ENCODE measurements around the gene TMX4. TPM values are rescaled to one million over a fixed set of nuclear protein-coding genes. Genes with fewer than 3 reads are reported as not detected.
"Not testable (repeated sequence)": the region's sequence is repeated elsewhere in the genome, so short reads cannot be mapped to it uniquely, and the experiment has no call there.

TMX4 gene
- polyA plus RNA-seq, 1 experiment, result 11.3 TPM

DNA sequence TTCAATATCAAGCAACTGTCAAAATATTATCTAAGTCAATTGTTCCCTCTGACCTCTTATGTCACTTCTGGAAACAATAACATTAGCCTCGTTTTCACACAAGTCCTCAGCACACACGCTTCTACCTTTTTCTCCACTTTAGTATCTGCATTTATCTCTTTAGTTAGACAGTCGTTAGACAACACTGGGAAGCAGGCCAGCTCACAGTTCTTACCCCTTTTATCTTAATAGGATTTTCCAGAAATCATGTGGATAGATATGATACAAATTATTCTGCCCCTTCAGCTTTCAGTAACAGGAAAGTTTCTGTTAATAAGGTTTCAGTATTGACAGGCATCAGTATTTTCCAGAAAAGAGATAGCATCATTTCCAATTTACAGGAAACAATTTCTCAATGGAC lies 53.4 kb downstream of the TMX4 start:
- TF ChIP-seq CTCF (IDR thresholded peaks at IDR 0.05; ENCODE audit: insufficient read depth, low read depth, low read length), result no peak
- no peak for DNase-seq (ENCODE audit: low read depth)
- CTCF ChIA-PET, result interaction anchor here (2.6 kb wide), 1 partner anchor 756 kb away, joined by 11 read pairs; no protein-coding TSS in a partner anchor
- Histone ChIP-seq H3K36me3 (ENCODE audit: control insufficient read depth, insufficient read depth, low read length) (no peaks in the 10 kb centered on the region), H3K4me3 (ENCODE audit: low read depth, low read length) (no peak overlapping the region), H3K27me3 (ENCODE audit: control insufficient read depth, insufficient read depth, low read length) (no peaks in the 10 kb centered on the region)
- POLR2A ChIA-PET, result no interaction called here

DNA sequence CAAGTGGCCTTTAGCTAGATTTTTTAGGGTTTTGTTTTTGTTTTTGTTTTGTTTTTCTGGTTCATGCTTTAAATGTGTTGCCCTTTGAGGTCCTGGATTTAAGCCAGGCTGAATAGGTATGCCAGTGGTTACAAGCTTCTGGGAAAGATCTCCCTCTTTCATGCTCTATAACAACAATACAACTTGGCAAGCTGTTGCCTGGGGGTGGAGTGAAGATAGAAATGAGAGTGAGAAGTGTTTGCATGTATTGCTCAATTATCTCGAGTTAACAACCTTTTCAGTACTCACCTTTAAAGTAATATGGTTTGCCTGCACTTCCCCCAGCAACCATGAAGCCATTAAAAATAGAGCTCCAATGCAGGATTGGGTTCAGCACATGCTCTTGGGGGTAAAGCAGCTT lies 60.1 kb downstream of the TMX4 start:
- DNase-seq (ENCODE audit: low read depth), result no peak
- no peak overlapping the region for H3K4me3 ChIP-seq (ENCODE audit: low read depth, low read length)
- ChIA-PET POLR2A (no interaction called here), CTCF (interaction anchor here (0.9 to 2.3 kb wide), 4 partner anchors 8 to 763 kb away, joined by 3 to 7 read pairs (median 5); no protein-coding TSS in a partner anchor)
- no peaks in the 10 kb centered on the region for H3K27me3 ChIP-seq (ENCODE audit: control insufficient read depth, insufficient read depth, low read length)
- no peaks in the 10 kb centered on the region for H3K36me3 ChIP-seq (ENCODE audit: control insufficient read depth, insufficient read depth, low read length)
- TF ChIP-seq CTCF (IDR thresholded peaks at IDR 0.05; ENCODE audit: insufficient read depth, low read depth, low read length), result no peak

- CTCF ChIA-PET, result interaction anchor here (0.6 kb wide), 1 partner anchor 21 kb away, joined by 3 read pairs; no protein-coding TSS in a partner anchor
- POLR2A ChIA-PET; H3K4me3 ChIP-seq (ENCODE audit: low read depth, low read length); H3K36me3 ChIP-seq (ENCODE audit: control insufficient read depth, insufficient read depth, low read length); H3K27me3 ChIP-seq (ENCODE audit: control insufficient read depth, insufficient read depth, low read length); DNase-seq (ENCODE audit: low read depth): not testable (repeated sequence)
These were observed 63.0 kb downstream of the TMX4 start for GRCh38 chr20:7956561-7956960.

DNA sequence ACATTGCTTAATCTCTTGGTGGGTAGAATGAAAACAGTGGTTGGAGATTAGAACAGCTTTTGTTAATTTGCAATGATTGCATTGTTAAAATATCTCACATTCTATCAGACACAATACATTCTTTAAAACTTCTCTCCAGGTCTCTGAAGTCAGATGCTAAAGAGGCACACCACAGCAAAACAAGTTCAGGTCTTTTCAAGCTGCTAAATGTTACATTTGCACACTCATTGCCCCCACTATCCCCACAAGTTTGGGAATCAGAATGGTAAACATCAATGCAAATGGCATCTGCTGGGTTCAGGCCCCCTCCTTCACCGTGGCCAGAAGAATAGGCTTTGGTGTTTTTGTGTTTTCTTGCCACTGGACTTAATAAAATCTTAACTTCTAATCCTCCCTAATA lies 69.2 kb downstream of the TMX4 start:
- no peak for DNase-seq (ENCODE audit: low read depth)
- Histone ChIP-seq H3K4me3 (ENCODE audit: low read depth, low read length) (no peak overlapping the region), H3K36me3 (ENCODE audit: control insufficient read depth, insufficient read depth, low read length) (no peaks in the 10 kb centered on the region), H3K27me3 (ENCODE audit: control insufficient read depth, insufficient read depth, low read length) (no peaks in the 10 kb centered on the region)
- ChIA-PET POLR2A (no interaction called here), CTCF (interaction anchor here (1.3 kb wide), 1 partner anchor 14 kb away, joined by 5 read pairs; no protein-coding TSS in a partner anchor)
- TF ChIP-seq CTCF (IDR thresholded peaks at IDR 0.05; ENCODE audit: insufficient read depth, low read depth, low read length), result no peak

DNA sequence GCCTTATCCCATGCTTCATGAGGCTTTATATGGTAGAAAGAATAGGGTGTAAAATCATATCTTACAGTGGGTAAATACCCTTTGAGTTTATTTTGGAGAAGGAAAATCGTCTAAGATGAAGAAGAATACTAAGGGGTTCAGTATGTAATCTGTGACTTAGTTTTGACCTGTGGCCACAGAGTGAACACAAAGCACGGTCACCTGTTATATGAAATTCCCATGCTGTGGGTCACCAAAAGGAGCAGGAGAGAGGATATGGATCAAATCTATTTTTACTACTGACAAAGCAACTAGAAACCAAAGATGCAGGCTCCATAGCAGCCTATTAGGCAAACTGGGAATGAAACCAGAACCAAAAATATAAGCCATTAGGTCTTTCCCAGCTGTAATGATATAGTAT lies 75.7 kb downstream of the TMX4 start:
- no peak for DNase-seq (ENCODE audit: low read depth)
- H3K36me3 ChIP-seq (ENCODE audit: control insufficient read depth, insufficient read depth, low read length), result no peaks in the 10 kb centered on the region
- CTCF ChIA-PET, result interaction anchor here (1.4 kb wide), 1 partner anchor 779 kb away, joined by 3 read pairs; no protein-coding TSS in a partner anchor
- H3K27me3 ChIP-seq (ENCODE audit: control insufficient read depth, insufficient read depth, low read length), result no peaks in the 10 kb centered on the region; the same call in 1 of the 2 replicates
- POLR2A ChIA-PET, result no interaction called here
- no peak overlapping the region for H3K4me3 ChIP-seq (ENCODE audit: low read depth, low read length)
- TF ChIP-seq CTCF (IDR thresholded peaks at IDR 0.05; ENCODE audit: insufficient read depth, low read depth, low read length), result no peak

DNA sequence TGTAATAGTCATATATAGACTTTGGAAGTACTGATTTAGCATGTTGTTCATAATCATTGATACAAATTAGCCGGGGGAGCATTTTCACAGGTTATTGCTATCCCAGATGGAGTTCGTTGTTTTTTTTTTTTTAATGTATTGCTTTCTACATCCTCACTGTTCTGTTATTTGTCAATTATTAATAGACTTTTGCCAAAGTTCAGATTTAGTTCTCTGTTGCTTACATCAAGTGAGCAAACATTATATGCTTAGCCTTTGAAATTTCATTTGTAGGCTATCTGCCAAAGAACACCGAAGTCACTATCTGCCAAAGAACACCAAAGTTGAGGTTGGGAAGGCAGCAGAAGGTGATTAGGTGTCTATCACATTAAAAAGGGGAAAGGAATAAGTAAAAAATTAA lies 79.2 kb downstream of the TMX4 start, which contains the start of gene HAO1:
Gene HAO1, minus strand, starts transcription at position 118 of the 400 bp plus-strand sequence. Its CDS starts 36 bp downstream, at position 82.
- no peak for DNase-seq (ENCODE audit: low read depth)
- H3K36me3 ChIP-seq (ENCODE audit: control insufficient read depth, insufficient read depth, low read length), result no peaks in the 10 kb centered on the region
- ChIA-PET CTCF (no interaction called here), POLR2A (no interaction called here)
- no peak within 1 kb of the TSS for H3K4me3 ChIP-seq (ENCODE audit: low read depth, low read length)
- H3K27me3 ChIP-seq (ENCODE audit: control insufficient read depth, insufficient read depth, low read length), result no peaks in the 10 kb centered on the region; the same call in 1 of the 2 replicates
- no peak for TF ChIP-seq CTCF (IDR thresholded peaks at IDR 0.05; ENCODE audit: insufficient read depth, low read depth, low read length)
